GM06990 (cell line): ENCODE measurements around the gene WNT7B.

Experiments
- DNase-seq: peaks from one replicate; pipeline ENCODE4 v3.0.0-alpha.2; 2011; ENCODE audit not compliant: insufficient read length; ENCODE audit errors: extremely low read depth
- H3K27me3 ChIP-seq: replicated peaks from 2 replicates; pipeline ENCODE4 v1.6.0; 2011; ENCODE audit warnings: low read length; ENCODE audit not compliant: control insufficient read depth, insufficient read depth
- H3K36me3 ChIP-seq: 2 replicates; pipeline ENCODE4 v1.5.1; 2011; ENCODE audit warnings: low read length; ENCODE audit not compliant: control insufficient read depth, insufficient read depth
- H3K4me3 ChIP-seq: replicated peaks from 2 replicates; pipeline ENCODE4 v1.5.1; 2011; ENCODE audit warnings: low read depth, mild to moderate bottlenecking, control low read depth, low read length
- CTCF ChIP-seq: IDR thresholded peaks from 2 replicates; pipeline ENCODE4 v1.5.1; 2011; ENCODE audit warnings: low read length, control low read depth, mild to moderate bottlenecking, inconsistent platforms; ENCODE audit not compliant: insufficient read depth, poor library complexity, severe bottlenecking

Gene WNT7B

GRCh38 chr22:45889093-45889538, 87.8 kb downstream of the WNT7B start:
- H3K4me3 ChIP-seq: no peak overlapping the region
- no peaks in the 10 kb centered on the region; the same call in 1 of the 2 replicates for H3K27me3 ChIP-seq
- no peaks in the 10 kb centered on the region for H3K36me3 ChIP-seq
- DNase-seq: no peak
- no peak for TF ChIP-seq CTCF

DNA sequence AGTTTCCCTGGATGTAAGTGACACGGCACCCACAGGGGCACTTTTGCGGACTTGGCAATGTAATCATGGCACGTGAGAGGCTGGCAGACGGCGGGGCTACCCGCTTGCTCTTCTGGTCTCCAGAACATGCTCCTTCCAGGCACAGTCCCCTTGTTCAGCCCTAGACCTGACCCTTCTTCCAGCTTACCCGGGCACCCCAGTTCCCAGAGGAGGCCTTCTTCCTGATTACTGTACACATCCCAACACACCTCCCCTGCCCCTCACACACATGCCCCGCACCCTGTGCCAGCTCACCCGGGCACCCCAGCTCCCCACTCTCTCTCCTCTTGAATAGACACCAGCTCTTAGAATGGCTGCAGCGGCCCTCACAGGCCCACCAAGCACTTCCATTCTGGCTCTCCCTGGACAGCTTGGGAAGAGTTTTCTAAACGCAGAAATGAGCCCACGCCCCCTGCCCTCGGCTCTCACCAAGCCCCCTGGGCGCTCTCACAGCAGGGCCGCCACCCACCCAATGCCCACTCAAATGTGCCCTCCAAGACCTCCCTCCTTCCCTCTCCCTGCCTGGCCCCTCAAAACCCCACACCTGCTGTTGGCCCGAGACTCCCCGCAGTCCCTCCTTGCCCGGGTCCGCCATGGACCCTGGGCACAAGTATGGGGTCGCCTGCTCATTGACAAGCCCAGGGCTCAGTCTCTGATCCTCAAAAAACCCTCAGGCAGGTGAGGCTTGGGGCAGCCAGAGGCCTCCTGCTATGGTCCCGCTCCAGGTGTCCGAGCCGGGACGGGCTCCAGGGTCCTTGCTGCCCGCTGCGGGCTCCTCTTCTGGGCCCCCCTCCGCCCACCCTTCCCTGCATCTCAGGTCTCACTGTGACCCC, 88.5 kb downstream of the WNT7B start:
- DNase-seq: no peak
- Histone ChIP-seq H3K36me3 (no peaks in the 10 kb centered on the region), H3K4me3 (no peak overlapping the region), H3K27me3 (no peaks in the 10 kb centered on the region)
- TF ChIP-seq CTCF: no peak

GRCh38 chr22:45887202-45888131, 89.5 kb downstream of the WNT7B start:
- no peaks in the 10 kb centered on the region for H3K36me3 ChIP-seq
- H3K27me3 ChIP-seq: no peaks in the 10 kb centered on the region
- no peak for TF ChIP-seq CTCF
- H3K4me3 ChIP-seq: no peak overlapping the region
- no peak for DNase-seq

- Histone ChIP-seq H3K27me3 (no peaks in the 10 kb centered on the region), H3K36me3 (no peaks in the 10 kb centered on the region), H3K4me3 (no peak overlapping the region)
- no peak for DNase-seq
- TF ChIP-seq CTCF: no peak
Observed at GRCh38 chr22:45886540-45886939, 90.4 kb downstream of the WNT7B start.

DNA sequence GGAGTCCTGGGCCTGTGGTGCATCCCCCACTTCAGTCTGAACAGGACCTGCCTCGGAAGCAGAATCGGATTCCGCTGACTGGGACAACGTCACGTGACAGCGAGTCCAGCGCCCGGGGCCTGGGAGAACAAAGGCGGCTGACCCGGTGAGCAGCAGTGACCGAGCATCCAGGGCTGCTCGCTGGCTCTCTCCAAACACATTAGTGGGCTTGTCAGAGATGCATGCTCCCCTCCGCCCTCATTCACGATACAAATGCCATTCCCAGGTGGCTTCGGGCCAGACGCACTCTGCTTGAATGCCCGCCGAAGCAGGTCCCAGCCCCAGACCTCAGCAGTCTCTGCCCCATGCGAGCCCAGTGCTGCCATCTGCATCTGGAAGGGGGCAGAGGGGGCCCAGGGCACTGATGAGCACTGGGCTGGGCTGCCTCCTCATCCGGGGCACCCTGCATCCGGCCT, 91.0 kb downstream of the WNT7B start:
- no peak for TF ChIP-seq CTCF
- H3K4me3 ChIP-seq: no peak overlapping the region
- no peak for DNase-seq
- no peaks in the 10 kb centered on the region for H3K36me3 ChIP-seq
- H3K27me3 ChIP-seq: no peaks in the 10 kb centered on the region
